ENCODE data around the gene ZNF516. TPM values are rescaled to one million over a fixed set of nuclear protein-coding genes. Genes with fewer than 3 reads are reported as not detected.

Gene ZNF516
- total RNA-seq, 1 experiment from 2014 or later, result 22.6 TPM

DNA sequence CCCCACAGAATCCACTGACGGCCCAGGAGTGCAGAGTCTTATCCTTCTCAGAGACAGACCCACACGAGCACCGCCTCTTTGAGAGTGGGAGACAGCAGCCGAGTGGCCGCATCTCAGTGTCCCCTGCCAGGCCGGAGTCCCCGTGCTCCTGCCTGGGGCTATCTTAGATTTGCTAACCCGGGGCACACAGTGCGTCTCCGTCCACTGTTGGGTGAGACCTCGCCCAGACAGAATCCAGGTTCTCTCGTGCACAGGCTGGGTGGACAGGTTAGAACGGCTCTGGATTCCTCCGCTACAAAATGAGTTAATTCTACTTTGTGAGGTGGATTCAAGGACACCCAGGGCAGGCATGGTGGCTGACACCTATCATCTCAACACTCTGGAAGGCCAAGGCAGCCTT is 88.3 kb downstream of the ZNF516 start:
- WGBS (ENCODE audit: extremely low coverage, insufficient read length, low lambda C conversion rate), result no CpG with 5 or more reads among the region's 14 CpGs
- Histone ChIP-seq H3K79me2 (ENCODE audit: insufficient read depth, low read length) (no peaks in the 10 kb centered on the region), H4K20me1 (ENCODE audit: control insufficient read depth, insufficient read depth, insufficient read length) (no peaks in the 10 kb centered on the region), H3K4me1 (ENCODE audit: insufficient read depth, low read length) (no peaks in the 10 kb centered on the region), H3K56ac (ENCODE audit: insufficient read length, low read depth, low read length) (no peak overlapping the region), H2AFZ (ENCODE audit: low read length) (no peak overlapping the region), H3K9me3 (ENCODE audit: control insufficient read depth, low read depth, low read length) (no peaks in the 10 kb centered on the region), H2BK12ac (ENCODE audit: insufficient read length, low read depth, low read length) (no peak overlapping the region), H3T11ph (ENCODE audit: low read length) (no peak overlapping the region), H3K18ac (ENCODE audit: insufficient read length, low read depth, low read length) (no peak overlapping the region), H3K79me1 (ENCODE audit: insufficient read depth, low read depth, low read length, poor library complexity, severe bottlenecking) (no peaks in the 10 kb centered on the region), H3K14ac (ENCODE audit: insufficient read depth, low read length) (no peak overlapping the region), H2BK20ac (ENCODE audit: low read depth, low read length, poor library complexity, severe bottlenecking) (no peak overlapping the region), H3K4ac (ENCODE audit: low read depth, low read length) (no peak overlapping the region), H2BK120ac (ENCODE audit: low read depth, low read length, poor library complexity, severe bottlenecking) (no peak overlapping the region), H3K27me3 (ENCODE audit: insufficient read depth, low read length) (no peaks in the 10 kb centered on the region), H4K8ac (replicated peaks; ENCODE audit: insufficient read length, low read depth, low read length) (no peak overlapping the region), H3K27ac (ENCODE audit: insufficient read length, low read depth, low read length) (no peak overlapping the region), H4K91ac (ENCODE audit: insufficient read length, low read depth, low read length) (no peak overlapping the region), H3K23me2 (ENCODE audit: insufficient read length, low read depth, low read length, poor library complexity, severe bottlenecking) (no peaks in the 10 kb centered on the region), H3K4me2 (ENCODE audit: insufficient read depth, insufficient read length, low read length) (no peak overlapping the region), H3K9ac (ENCODE audit: extremely low read depth, insufficient read length, low read length) (no peak overlapping the region), H2AK5ac (ENCODE audit: insufficient read length, low read length) (no peak overlapping the region), H2BK15ac (ENCODE audit: low read depth, low read length) (no peak overlapping the region), H4K5ac (ENCODE audit: insufficient read length, low read depth, low read length) (no peak overlapping the region), H2BK5ac (ENCODE audit: insufficient read length, low read length) (no peak overlapping the region), H3K23ac (ENCODE audit: insufficient read length, low read depth, low read length) (no peak overlapping the region)
- peaks cover 0 to 6% of the 10 kb centered on the region in 2 experiments; a peak in 1 of 5 replicates for H3K9me3 Mint-ChIP-seq
- TF ChIP-seq CTCF (conservative IDR thresholded peaks at IDR 0.05), result no peak
- peak overlapping the region in 1 of 3 experiments; percentile 93; a peak in 1 of 7 replicates for H3K27ac Mint-ChIP-seq
- DNase-seq, result peak; percentile 19
- H3K36me3 Mint-ChIP-seq (ENCODE audit: insufficient read depth in 1 of 3, low read depth in 3 of 3), result peaks cover 6 to 9% (median 6%) of the 10 kb centered on the region in 3 experiments; a peak in 6 of 7 replicates
- no peak overlapping the region for H3K4me3 Mint-ChIP-seq
- peaks cover 2 to 3% of the 10 kb centered on the region in 2 experiments; a peak in 2 of 4 replicates for H3K4me1 Mint-ChIP-seq
- no peaks in the 10 kb centered on the region for H3K27me3 Mint-ChIP-seq (ENCODE audit: low read depth)

All from H9 (cell line).